Measurements from ENCODE around the gene ADH1C. TPM values are rescaled to one million over a fixed set of nuclear protein-coding genes. Genes with fewer than 3 reads are reported as not detected.
"Not testable (repeated sequence)": the region's sequence is repeated elsewhere in the genome, so short reads cannot be mapped to it uniquely, and the experiment has no call there.

ADH1C gene
- total RNA-seq, 2 experiments from 2014 or later, result not detected

- H3K4me3 Mint-ChIP-seq; H3K9me3 Mint-ChIP-seq; H3K36me3 Mint-ChIP-seq; POLR2A ChIA-PET; H3K4me1 Mint-ChIP-seq (ENCODE audit: low read depth); CTCF ChIA-PET; intact Hi-C loops (cut with micrococcal nuclease); H3K27ac Mint-ChIP-seq; DNase-seq; H3K27me3 Mint-ChIP-seq: not testable (repeated sequence)
Measured at GRCh38 chr4:99317811-99318210, 34.7 kb downstream of the ADH1C start.

- ChIA-PET POLR2A (no interaction called here), CTCF (no interaction called here)
- no peaks in the 10 kb centered on the region for H3K36me3 Mint-ChIP-seq
- H3K4me1 Mint-ChIP-seq (ENCODE audit: low read depth), result no peaks in the 10 kb centered on the region
- no peak overlapping the region for H3K4me3 Mint-ChIP-seq
- intact Hi-C loops (cut with micrococcal nuclease), result no loop called here
- DNase-seq, result no peak
- H3K27me3 Mint-ChIP-seq, result peaks cover 3% of the 10 kb centered on the region
- no peaks in the 10 kb centered on the region for H3K9me3 Mint-ChIP-seq
- H3K27ac Mint-ChIP-seq, result no peak overlapping the region
Measured at GRCh38 chr4:99317354-99317753, 35.2 kb downstream of the ADH1C start.

- Mint-ChIP-seq H3K27ac (no peak overlapping the region), H3K27me3 (peaks cover 3% of the 10 kb centered on the region), H3K4me3 (no peak overlapping the region), H3K4me1 (ENCODE audit: low read depth) (no peaks in the 10 kb centered on the region), H3K36me3 (no peaks in the 10 kb centered on the region), H3K9me3 (no peaks in the 10 kb centered on the region)
- DNase-seq, result no peak
- ChIA-PET POLR2A (no interaction called here), CTCF (no interaction called here)
- intact Hi-C loops (cut with micrococcal nuclease), result no loop called here
Measured at GRCh38 chr4:99315839-99316238, 36.7 kb downstream of the ADH1C start.

- H3K4me1 Mint-ChIP-seq (ENCODE audit: low read depth), result no peaks in the 10 kb centered on the region
- CTCF ChIA-PET, result no interaction called here
- no peak overlapping the region for H3K4me3 Mint-ChIP-seq
- no peak overlapping the region for H3K27ac Mint-ChIP-seq
- no peaks in the 10 kb centered on the region for H3K36me3 Mint-ChIP-seq
- POLR2A ChIA-PET, result no interaction called here
- intact Hi-C loops (cut with micrococcal nuclease), result no loop called here
- H3K9me3 Mint-ChIP-seq, result no peaks in the 10 kb centered on the region
- no peak for DNase-seq
- no peaks in the 10 kb centered on the region for H3K27me3 Mint-ChIP-seq
Measured at GRCh38 chr4:99314211-99314610, 38.3 kb downstream of the ADH1C start.

- H3K27ac Mint-ChIP-seq, result no peak overlapping the region
- no peaks in the 10 kb centered on the region for H3K36me3 Mint-ChIP-seq
- intact Hi-C loops (cut with micrococcal nuclease), result no loop called here
- H3K9me3 Mint-ChIP-seq, result no peaks in the 10 kb centered on the region
- ChIA-PET CTCF (no interaction called here), POLR2A (no interaction called here)
- peaks cover 2% of the 10 kb centered on the region for H3K27me3 Mint-ChIP-seq
- H3K4me1 Mint-ChIP-seq (ENCODE audit: low read depth), result no peaks in the 10 kb centered on the region
- no peak overlapping the region for H3K4me3 Mint-ChIP-seq
- no peak for DNase-seq
Measured at GRCh38 chr4:99310389-99310788, 42.2 kb downstream of the ADH1C start.

- Mint-ChIP-seq H3K27ac (no peak overlapping the region), H3K4me1 (ENCODE audit: low read depth) (no peaks in the 10 kb centered on the region), H3K4me3 (no peak overlapping the region), H3K36me3 (no peaks in the 10 kb centered on the region), H3K27me3 (peaks cover 2% of the 10 kb centered on the region), H3K9me3 (peaks cover 4% of the 10 kb centered on the region)
- ChIA-PET CTCF (no interaction called here), POLR2A (no interaction called here)
- intact Hi-C loops (cut with micrococcal nuclease), result no loop called here
- no peak for DNase-seq
Measured at GRCh38 chr4:99305638-99306400, 46.7 kb downstream of the ADH1C start.

- ChIA-PET CTCF (no interaction called here), POLR2A (no interaction called here)
- no peaks in the 10 kb centered on the region for H3K4me1 Mint-ChIP-seq (ENCODE audit: low read depth)
- H3K4me3 Mint-ChIP-seq, result no peak overlapping the region
- intact Hi-C loops (cut with micrococcal nuclease), result no loop called here
- H3K36me3 Mint-ChIP-seq, result no peaks in the 10 kb centered on the region
- peaks cover 4% of the 10 kb centered on the region for H3K9me3 Mint-ChIP-seq
- no peak overlapping the region for H3K27ac Mint-ChIP-seq
- peaks cover 2% of the 10 kb centered on the region for H3K27me3 Mint-ChIP-seq
- no peak for DNase-seq
Measured at GRCh38 chr4:99301376-99302164, 51.0 kb downstream of the ADH1C start.

GRCh38 chr4:99300934-99301333 is 51.6 kb downstream of the ADH1C start:
- intact Hi-C loops (cut with micrococcal nuclease), result no loop called here
- ChIA-PET POLR2A (no interaction called here), CTCF (no interaction called here)
- no peak for DNase-seq
- H3K27ac Mint-ChIP-seq, result no peak overlapping the region
- peaks cover 4% of the 10 kb centered on the region for H3K9me3 Mint-ChIP-seq
- H3K4me1 Mint-ChIP-seq (ENCODE audit: low read depth), result no peaks in the 10 kb centered on the region
- no peak overlapping the region for H3K4me3 Mint-ChIP-seq
- peaks cover 2% of the 10 kb centered on the region for H3K27me3 Mint-ChIP-seq
- H3K36me3 Mint-ChIP-seq, result no peaks in the 10 kb centered on the region

- ChIA-PET CTCF (no interaction called here), POLR2A (no interaction called here)
- no peak overlapping the region for H3K27ac Mint-ChIP-seq
- H3K27me3 Mint-ChIP-seq, result peaks cover 3% of the 10 kb centered on the region
- H3K9me3 Mint-ChIP-seq, result peaks cover 13% of the 10 kb centered on the region
- H3K4me1 Mint-ChIP-seq (ENCODE audit: low read depth), result no peaks in the 10 kb centered on the region
- H3K36me3 Mint-ChIP-seq, result no peaks in the 10 kb centered on the region
- DNase-seq, result no peak
- H3K4me3 Mint-ChIP-seq, result no peak overlapping the region
- intact Hi-C loops (cut with micrococcal nuclease), result no loop called here
Measured at GRCh38 chr4:99293357-99293756, 59.2 kb downstream of the ADH1C start.

- H3K4me1 Mint-ChIP-seq (ENCODE audit: low read depth), result no peaks in the 10 kb centered on the region
- intact Hi-C loops (cut with micrococcal nuclease), result no loop called here
- DNase-seq, result no peak
- POLR2A ChIA-PET, result no interaction called here
- CTCF ChIA-PET, result no interaction called here
- no peaks in the 10 kb centered on the region for H3K36me3 Mint-ChIP-seq
- no peak within 1 kb of the TSS for H3K27ac Mint-ChIP-seq
- no peak within 1 kb of the TSS for H3K4me3 Mint-ChIP-seq
- peaks cover 3% of the 10 kb centered on the region for H3K27me3 Mint-ChIP-seq
- H3K9me3 Mint-ChIP-seq, result peaks cover 13% of the 10 kb centered on the region
Measured at GRCh38 chr4:99290848-99291786, 61.4 kb downstream of the ADH1C start, which contains the start of gene ADH1A. Gene ADH1A, minus strand, starts transcription at chr4:99290985. Its CDS starts 71 bp downstream, at chr4:99290914.

All from activated CD4-positive, alpha-beta memory T cell treated with anti-CD3 and anti-CD28 coated beads for 36 hours (primary cell).